ENCODE data around the gene HSPA2. TPM values are rescaled to one million over a fixed set of nuclear protein-coding genes. Genes with fewer than 3 reads are reported as not detected.
A peak's percentile ranks its signal among the peaks of the same experiment; 100 is the strongest.

HSPA2 gene
- total RNA-seq, 4 donors from 2014 or later: 138 to 388 (median 225) TPM

GRCh38 chr14:64577211-64577610, 36.7 kb downstream of the HSPA2 start:
- H3K27ac ChIP-seq: no peak overlapping the region
- H3K36me3 ChIP-seq: no peaks in the 10 kb centered on the region
- peaks cover 0 to 43% (median 7%) of the 10 kb centered on the region in 3 donors for H3K4me1 ChIP-seq
- H3K9me3 ChIP-seq: no peaks in the 10 kb centered on the region
- no peaks in the 10 kb centered on the region for H3K27me3 ChIP-seq
- no peak for ATAC-seq
- TF ChIP-seq POLR2AphosphoS5 (IDR thresholded peaks at IDR 0.05) (no peak), EP300 (IDR thresholded peaks at IDR 0.05) (no peak)
- WGBS, 2 donors (ENCODE audit: low coverage in 1 of 2): 75 to 86% methylated on average over 2 to 5 of the region's 5 CpGs
- H3K4me3 ChIP-seq: no peak overlapping the region

- H3K27ac ChIP-seq: peak overlapping the region; percentile 22 to 61 (median 42)
Observed at GRCh38 chr14:64580467-64580866, 39.9 kb downstream of the HSPA2 start.

GRCh38 chr14:64581363-64581762, 40.8 kb downstream of the HSPA2 start:
- Histone ChIP-seq H3K4me3 (no peak overlapping the region), H3K4me1 (peaks cover 0 to 29% (median 0%) of the 10 kb centered on the region in 3 donors), H3K9me3 (no peaks in the 10 kb centered on the region), H3K27ac (peak overlapping the region in 3 of 4 donors; percentile 41 to 61 (median 44)), H3K36me3 (no peaks in the 10 kb centered on the region), H3K27me3 (no peaks in the 10 kb centered on the region)
- ATAC-seq: no peak
- WGBS, 2 donors (ENCODE audit: low coverage in 1 of 2): 80% methylated on average over 1 to 2 of the region's 2 CpGs
- TF ChIP-seq EP300 (IDR thresholded peaks at IDR 0.05) (no peak), POLR2AphosphoS5 (IDR thresholded peaks at IDR 0.05) (no peak), POLR2A (IDR thresholded peaks at IDR 0.05) (no peak), CTCF (IDR thresholded peaks at IDR 0.05) (no peak)

More at GRCh38 chr14:64580467-64580866, 39.9 kb downstream of the HSPA2 start:
- ATAC-seq: no peak
- Histone ChIP-seq H3K9me3 (no peaks in the 10 kb centered on the region), H3K4me3 (no peak overlapping the region), H3K27me3 (no peaks in the 10 kb centered on the region), H3K36me3 (no peaks in the 10 kb centered on the region), H3K4me1 (peaks cover 0 to 29% (median 0%) of the 10 kb centered on the region in 3 donors)
- WGBS, 2 donors (ENCODE audit: low coverage in 1 of 2): 21 to 46% methylated on average over 7 of the region's 7 CpGs
- TF ChIP-seq CTCF (IDR thresholded peaks at IDR 0.05): no peak
- TF ChIP-seq POLR2AphosphoS5 (IDR thresholded peaks at IDR 0.05): peak; percentile 58

GRCh38 chr14:64581817-64582216, 41.3 kb downstream of the HSPA2 start:
- TF ChIP-seq CTCF (IDR thresholded peaks at IDR 0.05) (no peak), EP300 (IDR thresholded peaks at IDR 0.05) (no peak), POLR2A (IDR thresholded peaks at IDR 0.05) (no peak), POLR2AphosphoS5 (IDR thresholded peaks at IDR 0.05) (no peak)
- Histone ChIP-seq H3K36me3 (no peaks in the 10 kb centered on the region), H3K4me3 (no peak overlapping the region), H3K27ac (peak overlapping the region in 1 of 4 donors; percentile 61), H3K4me1 (peaks cover 0 to 29% (median 0%) of the 10 kb centered on the region in 3 donors), H3K9me3 (no peaks in the 10 kb centered on the region), H3K27me3 (no peaks in the 10 kb centered on the region)
- 75% methylated on average over 3 to 5 of the region's 5 CpGs for WGBS, 2 donors (ENCODE audit: low coverage in 1 of 2)
- ATAC-seq: no peak

GRCh38 chr14:64584190-64584589, 43.6 kb downstream of the HSPA2 start:
- TF ChIP-seq CTCF (IDR thresholded peaks at IDR 0.05): no peak
- TF ChIP-seq EP300 (IDR thresholded peaks at IDR 0.05): no peak
- TF ChIP-seq POLR2A (IDR thresholded peaks at IDR 0.05): no peak
- TF ChIP-seq POLR2AphosphoS5 (IDR thresholded peaks at IDR 0.05): no peak
- Histone ChIP-seq H3K27me3 (no peaks in the 10 kb centered on the region), H3K27ac (peak overlapping the region in 3 of 4 donors; percentile 40 to 76 (median 74)), H3K4me3 (no peak overlapping the region), H3K36me3 (no peaks in the 10 kb centered on the region), H3K4me1 (peaks cover 0 to 29% (median 0%) of the 10 kb centered on the region in 3 donors), H3K9me3 (no peaks in the 10 kb centered on the region)
- 80 to 100% methylated on average over 1 of the region's 1 CpG for WGBS, 2 donors (ENCODE audit: low coverage in 1 of 2)
- no peak for ATAC-seq

Measured in gastroesophageal sphincter (tissue), 4 donors.